Subcutaneous abdominal adipose tissue (tissue), 5 donors: ENCODE data around the gene CMTM8.

Source experiments
- H3K27ac ChIP-seq: one replicate; pipeline ENCODE4 v1.7.0; 2013; ENCODE audit warnings: low read depth, mild to moderate bottlenecking, inconsistent platforms, low read length, moderate library complexity
- H3K27me3 ChIP-seq, 5 donors: one replicate each; pipeline ENCODE4 v1.7.0; 2013; ENCODE audit warnings: low read length in 5 of 5, inconsistent platforms in 1 of 5; ENCODE audit not compliant: control insufficient read depth in 5 of 5, insufficient read depth in 4 of 5
- H3K36me3 ChIP-seq, 5 donors: one replicate each; pipeline ENCODE4 v1.7.0; 2013; ENCODE audit warnings: low read length in 5 of 5; ENCODE audit not compliant: control insufficient read depth in 5 of 5, insufficient read depth in 5 of 5
- H3K4me1 ChIP-seq, 5 donors: one replicate each; pipeline ENCODE4 v1.7.0; 2013; ENCODE audit warnings: low read length in 5 of 5, mild to moderate bottlenecking in 3 of 5, moderate library complexity in 1 of 5; ENCODE audit not compliant: control insufficient read depth in 5 of 5, insufficient read depth in 5 of 5
- H3K4me3 ChIP-seq, 5 donors: one replicate each; pipeline ENCODE4 v1.7.0; 2013; ENCODE audit warnings: low read length in 5 of 5, low read depth in 1 of 5
- H3K9ac ChIP-seq, 5 donors: one replicate each; pipeline ENCODE4 v1.7.0; 2013; ENCODE audit warnings: low read length in 5 of 5, mild to moderate bottlenecking in 4 of 5, moderate library complexity in 3 of 5
- H3K9me3 ChIP-seq, 5 donors: one replicate each; pipeline ENCODE4 v1.7.0; 2013; ENCODE audit warnings: low read length in 5 of 5; ENCODE audit not compliant: control insufficient read depth in 5 of 5
- donor health status: healthy.
- donor health status: healthy.
- donor health status: healthy.
- donor health status: healthy.
- donor health status: healthy.

Gene CMTM8

GRCh38 chr3:32360493-32360827 is 122.0 kb downstream of the CMTM8 start:
- Histone ChIP-seq H3K9me3 (no peaks in the 10 kb centered on the region), H3K9ac (no peak overlapping the region), H3K36me3 (peaks cover 0 to 9% (median 0%) of the 10 kb centered on the region in 5 donors), H3K4me3 (no peak overlapping the region), H3K4me1 (peaks cover 0 to 10% (median 0%) of the 10 kb centered on the region in 5 donors), H3K27ac (no peak overlapping the region), H3K27me3 (no peaks in the 10 kb centered on the region)

- Histone ChIP-seq H3K9ac (no peak overlapping the region), H3K4me3 (no peak overlapping the region), H3K27ac (no peak overlapping the region), H3K9me3 (no peaks in the 10 kb centered on the region), H3K36me3 (peaks cover 0 to 13% (median 7%) of the 10 kb centered on the region in 5 donors), H3K4me1 (no peaks in the 10 kb centered on the region), H3K27me3 (no peaks in the 10 kb centered on the region)
These were observed 128.3 kb downstream of the CMTM8 start for GRCh38 chr3:32366638-32367397.

- H3K9ac ChIP-seq, result no peak overlapping the region
- no peaks in the 10 kb centered on the region for H3K4me1 ChIP-seq
- no peaks in the 10 kb centered on the region for H3K9me3 ChIP-seq
- H3K36me3 ChIP-seq, result peaks cover 0 to 13% (median 7%) of the 10 kb centered on the region in 5 donors
- no peaks in the 10 kb centered on the region for H3K27me3 ChIP-seq
- no peak overlapping the region for H3K4me3 ChIP-seq
- no peak overlapping the region for H3K27ac ChIP-seq
These were observed 129.0 kb downstream of the CMTM8 start for GRCh38 chr3:32367442-32367841.

GRCh38 chr3:32371461-32372212 is 133.2 kb downstream of the CMTM8 start:
- no peaks in the 10 kb centered on the region for H3K9me3 ChIP-seq
- peaks cover 0 to 8% (median 0%) of the 10 kb centered on the region in 5 donors for H3K36me3 ChIP-seq
- no peaks in the 10 kb centered on the region for H3K4me1 ChIP-seq
- no peak overlapping the region for H3K27ac ChIP-seq
- H3K9ac ChIP-seq, result no peak overlapping the region
- H3K27me3 ChIP-seq, result no peaks in the 10 kb centered on the region
- H3K4me3 ChIP-seq, result no peak overlapping the region

- Histone ChIP-seq H3K27ac (no peak overlapping the region), H3K27me3 (no peaks in the 10 kb centered on the region), H3K4me3 (no peak overlapping the region), H3K9ac (no peak overlapping the region), H3K4me1 (no peaks in the 10 kb centered on the region), H3K36me3 (peaks cover 0 to 8% (median 0%) of the 10 kb centered on the region in 5 donors), H3K9me3 (no peaks in the 10 kb centered on the region)
These were observed 133.7 kb downstream of the CMTM8 start for GRCh38 chr3:32372213-32372490.

GRCh38 chr3:32373276-32373675 is 134.8 kb downstream of the CMTM8 start:
- H3K9me3 ChIP-seq, result no peaks in the 10 kb centered on the region
- H3K27me3 ChIP-seq, result no peaks in the 10 kb centered on the region
- no peak overlapping the region for H3K27ac ChIP-seq
- H3K4me3 ChIP-seq, result no peak overlapping the region
- no peak overlapping the region for H3K9ac ChIP-seq
- no peaks in the 10 kb centered on the region for H3K36me3 ChIP-seq
- H3K4me1 ChIP-seq, result no peaks in the 10 kb centered on the region

- no peaks in the 10 kb centered on the region for H3K4me1 ChIP-seq
- H3K4me3 ChIP-seq, result no peak overlapping the region
- no peaks in the 10 kb centered on the region for H3K9me3 ChIP-seq
- H3K9ac ChIP-seq, result no peak overlapping the region
- no peak overlapping the region for H3K27ac ChIP-seq
- no peaks in the 10 kb centered on the region for H3K36me3 ChIP-seq
- H3K27me3 ChIP-seq, result no peaks in the 10 kb centered on the region
These were observed 135.4 kb downstream of the CMTM8 start for GRCh38 chr3:32373844-32374243.

- no peak overlapping the region for H3K9ac ChIP-seq
- no peaks in the 10 kb centered on the region for H3K36me3 ChIP-seq
- H3K9me3 ChIP-seq, result no peaks in the 10 kb centered on the region
- peaks cover 0 to 4% (median 1%) of the 10 kb centered on the region in 5 donors for H3K4me1 ChIP-seq
- H3K4me3 ChIP-seq, result no peak overlapping the region
- H3K27me3 ChIP-seq, result no peaks in the 10 kb centered on the region
- H3K27ac ChIP-seq, result no peak overlapping the region
These were observed 136.5 kb downstream of the CMTM8 start for GRCh38 chr3:32374788-32375595.

GRCh38 chr3:32375596-32375930 is 137.1 kb downstream of the CMTM8 start:
- Histone ChIP-seq H3K36me3 (no peaks in the 10 kb centered on the region), H3K4me3 (no peak overlapping the region), H3K27me3 (no peaks in the 10 kb centered on the region), H3K9ac (no peak overlapping the region), H3K27ac (no peak overlapping the region), H3K9me3 (no peaks in the 10 kb centered on the region), H3K4me1 (peaks cover 0 to 8% (median 4%) of the 10 kb centered on the region in 5 donors)

GRCh38 chr3:32376115-32376514 is 137.6 kb downstream of the CMTM8 start:
- no peaks in the 10 kb centered on the region for H3K36me3 ChIP-seq
- H3K4me3 ChIP-seq, result no peak overlapping the region
- peaks cover 0 to 8% (median 4%) of the 10 kb centered on the region in 5 donors for H3K4me1 ChIP-seq
- H3K9me3 ChIP-seq, result no peaks in the 10 kb centered on the region
- H3K27ac ChIP-seq, result no peak overlapping the region
- no peaks in the 10 kb centered on the region for H3K27me3 ChIP-seq
- no peak overlapping the region for H3K9ac ChIP-seq
